NCI-H2171 treated with DMSO at 0.1 percent for 48 hours (cell line): ENCODE results near the gene GRIN1.

Experiments
- DNase-seq: peaks from one replicate; lab custom pipeline; 2025; lab: John Stamatoyannopoulos, UW

GRIN1 gene

DNA sequence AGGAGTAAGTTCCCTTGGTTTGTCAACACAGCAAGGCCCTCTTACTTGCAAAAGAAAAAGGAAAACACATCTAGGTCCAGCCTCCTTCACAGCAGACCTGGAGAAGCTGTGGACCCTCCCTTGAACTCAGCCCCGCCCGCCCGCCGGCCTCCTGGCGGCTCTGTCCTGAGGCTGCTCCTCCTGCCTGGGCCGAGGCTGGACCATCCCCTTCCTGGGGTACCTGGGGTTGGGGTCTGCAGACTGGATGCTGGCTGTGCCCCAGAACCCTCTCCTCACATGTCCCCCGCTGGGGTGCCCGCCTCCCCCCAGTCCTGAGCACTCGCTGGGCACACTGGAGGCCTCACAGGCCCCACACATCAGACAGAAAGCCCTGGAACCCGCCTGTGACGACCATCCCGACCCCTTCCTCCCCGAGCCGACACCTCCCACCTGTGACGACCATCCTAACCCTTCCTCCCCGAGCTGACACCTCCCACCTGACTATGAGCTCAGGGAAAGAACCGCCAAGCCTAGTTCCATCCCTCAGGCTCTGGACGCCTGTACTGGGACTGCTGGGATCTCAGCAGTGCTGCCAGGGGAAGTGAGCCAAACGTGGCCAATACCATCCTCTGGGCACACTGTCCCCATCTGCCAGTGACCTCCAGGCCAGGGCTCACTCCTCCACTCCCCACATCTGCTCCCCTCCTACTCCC, 40.1 kb downstream of the GRIN1 start:
- DNase-seq, result no peak

DNA sequence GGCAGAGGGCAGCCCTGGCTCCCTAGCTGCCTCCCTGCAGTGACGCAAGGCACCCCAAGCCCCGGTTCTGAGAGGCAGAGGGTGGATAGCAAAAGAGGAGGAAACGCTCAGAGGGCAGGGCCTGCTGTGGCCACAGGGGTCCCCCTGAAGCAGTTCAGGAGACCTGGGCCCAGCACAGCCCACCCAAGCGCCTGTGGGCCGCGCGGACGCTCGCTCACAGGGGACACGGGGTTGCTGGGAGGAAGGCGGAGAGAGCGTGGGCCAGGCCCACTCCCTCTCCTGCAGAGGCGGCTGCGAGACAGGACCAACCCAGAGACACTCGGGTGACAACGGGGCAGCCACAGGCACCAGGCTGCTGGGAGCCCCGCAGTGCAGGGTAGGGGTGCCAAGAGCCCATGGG, 40.8 kb downstream of the GRIN1 start:
- no peak for DNase-seq

- no peak for DNase-seq
Measured at GRCh38 chr9:137180491-137180890, 41.5 kb downstream of the GRIN1 start.

DNA sequence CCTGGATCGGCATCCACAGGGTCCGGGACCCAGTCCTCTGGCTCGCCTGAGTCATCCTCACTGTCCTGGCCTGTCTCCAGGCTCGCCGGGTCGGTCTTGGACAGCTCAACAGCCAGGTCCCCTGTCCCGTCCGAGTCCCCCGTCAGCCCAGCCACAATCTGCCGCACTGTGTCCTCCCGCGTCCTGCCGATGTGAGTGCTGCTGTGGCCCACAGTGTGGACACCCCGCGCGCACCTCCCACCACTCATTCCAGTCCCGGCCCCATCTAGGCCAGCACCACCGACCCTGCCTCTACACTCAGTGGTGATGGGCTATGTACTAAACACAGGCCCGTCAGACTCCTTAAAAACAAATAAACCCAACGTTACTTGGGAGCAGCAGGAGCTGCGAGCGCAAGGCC, 42.7 kb downstream of the GRIN1 start:
- DNase-seq, result no peak

- no peak for DNase-seq
Measured at GRCh38 chr9:137182836-137183235, 43.9 kb downstream of the GRIN1 start.

- DNase-seq, result no peak
Measured at GRCh38 chr9:137183980-137184595, 45.1 kb downstream of the GRIN1 start.

- no peak for DNase-seq
Measured at GRCh38 chr9:137184881-137185660, 46.1 kb downstream of the GRIN1 start.

DNA sequence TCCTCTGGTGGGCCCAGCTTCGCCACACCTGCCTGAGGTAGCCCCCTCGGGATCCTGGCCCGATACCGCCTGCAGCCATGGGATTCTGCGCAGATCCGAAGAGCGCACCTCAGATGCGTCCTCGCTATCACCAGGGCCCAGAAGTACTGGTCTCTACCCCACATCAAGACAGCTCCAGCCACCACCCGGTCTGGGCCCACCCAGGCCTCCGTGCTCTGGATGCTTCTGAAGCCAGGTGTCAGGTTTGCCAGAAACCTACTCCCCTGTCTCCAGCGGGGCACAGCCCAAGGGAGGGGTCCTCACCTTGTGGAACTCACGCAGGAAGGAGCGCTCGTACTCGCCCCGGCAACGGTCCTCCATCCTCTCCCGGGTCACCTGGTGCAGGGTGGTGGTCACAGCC, 47.0 kb downstream of the GRIN1 start:
- DNase-seq, result no peak

GRCh38 chr9:137186385-137186784, 47.4 kb downstream of the GRIN1 start:
- no peak for DNase-seq

DNA sequence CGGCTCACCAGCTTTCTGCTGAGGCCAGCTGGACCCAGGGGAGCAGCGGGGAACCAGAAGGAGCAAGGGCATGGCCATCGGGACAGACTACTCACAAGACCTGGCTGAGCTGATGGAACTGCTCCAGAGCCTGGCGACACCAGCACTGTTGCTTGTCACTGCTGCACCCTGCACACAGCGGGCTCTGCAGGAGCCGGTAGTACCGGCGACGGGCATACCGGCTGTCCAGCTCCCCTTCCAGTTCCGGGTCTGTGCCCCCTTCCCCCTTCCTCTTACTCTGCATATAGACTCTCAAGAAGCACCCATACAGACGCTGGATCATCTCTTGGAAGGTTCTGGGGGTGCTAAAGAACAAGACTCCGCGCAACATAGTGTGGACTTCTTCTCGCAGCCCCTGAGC, 48.4 kb downstream of the GRIN1 start:
- no peak for DNase-seq

DNA sequence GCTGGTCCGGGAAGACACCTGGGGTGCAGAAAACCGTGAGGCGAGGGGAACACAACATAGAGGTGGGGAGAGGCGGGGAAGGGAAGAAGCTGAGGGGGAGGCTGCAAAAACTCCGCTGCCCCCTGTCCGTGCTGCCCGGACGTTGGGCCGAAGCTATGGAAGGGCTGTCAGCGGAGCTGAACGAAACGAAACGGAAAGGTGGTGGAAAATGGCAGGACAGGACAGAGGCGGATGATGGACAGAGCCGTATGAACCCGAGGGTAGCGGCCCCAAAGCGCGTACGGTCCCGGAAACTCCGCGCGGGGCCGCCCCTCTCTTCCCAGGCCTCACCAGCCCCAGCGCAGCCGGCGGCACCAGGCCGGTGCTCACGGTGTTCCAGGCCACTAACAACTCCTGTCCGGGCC, 49.1 kb downstream of the GRIN1 start:
- DNase-seq, result no peak

GRCh38 chr9:137188490-137189296, 49.7 kb downstream of the GRIN1 start, which contains the start of the genes ANAPC2 and SSNA1:
Gene ANAPC2 (minus strand): TSS chr9:137188560. CDS start chr9:137188532, 28 bp downstream.
Gene SSNA1 (plus strand): TSS chr9:137188676. CDS start chr9:137188727, 51 bp downstream.
- peak; percentile 89 for DNase-seq

DNA sequence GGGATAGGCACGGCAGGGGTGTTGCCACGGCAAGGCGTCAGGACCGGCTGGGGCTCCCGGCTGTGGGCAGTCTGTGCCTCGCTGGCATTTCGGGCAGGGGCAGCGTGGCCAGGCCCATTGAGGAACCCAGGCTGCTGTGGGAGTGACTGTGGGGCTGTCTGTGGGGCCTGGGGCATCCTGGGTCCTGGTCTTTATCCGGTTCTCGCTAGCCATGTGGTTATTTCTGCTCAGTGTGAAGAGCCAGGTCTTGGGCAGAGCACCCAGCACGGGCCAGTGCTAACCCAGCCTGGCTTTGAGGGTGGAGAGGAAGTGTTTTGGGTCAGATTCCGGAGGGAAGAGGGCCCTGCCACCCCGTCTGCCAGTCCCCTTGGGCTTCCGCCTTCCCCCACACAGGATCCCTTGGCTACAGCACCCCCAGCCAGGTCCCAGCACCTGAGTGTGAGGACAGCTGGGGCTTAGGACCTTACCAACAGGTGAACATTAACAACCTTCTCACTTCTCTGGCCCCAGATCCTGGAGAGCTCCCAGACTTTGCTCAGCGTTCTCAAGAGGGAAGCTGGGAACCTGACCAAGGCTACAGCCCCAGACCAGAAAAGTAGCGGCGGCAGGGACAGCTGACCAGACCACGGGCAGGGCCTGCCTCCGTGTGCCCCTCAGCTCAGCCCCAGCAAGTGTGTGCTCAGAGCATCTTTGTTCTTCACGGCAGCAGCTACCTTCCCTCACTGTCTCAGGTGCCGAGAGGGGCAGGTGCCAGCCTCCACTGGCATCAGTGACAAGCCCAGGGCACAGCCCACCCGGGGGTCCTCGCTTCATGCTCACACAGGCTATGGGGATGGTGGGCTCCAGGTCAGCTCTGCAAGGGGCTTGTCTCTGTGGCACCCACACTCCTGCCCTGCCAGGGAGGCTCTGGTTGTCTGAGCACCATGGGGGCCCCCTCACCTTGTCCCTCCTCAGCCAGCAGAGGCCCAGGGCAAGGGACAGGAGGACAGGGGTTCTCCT, 50.6 kb downstream of the GRIN1 start:
- DNase-seq, result no peak

DNA sequence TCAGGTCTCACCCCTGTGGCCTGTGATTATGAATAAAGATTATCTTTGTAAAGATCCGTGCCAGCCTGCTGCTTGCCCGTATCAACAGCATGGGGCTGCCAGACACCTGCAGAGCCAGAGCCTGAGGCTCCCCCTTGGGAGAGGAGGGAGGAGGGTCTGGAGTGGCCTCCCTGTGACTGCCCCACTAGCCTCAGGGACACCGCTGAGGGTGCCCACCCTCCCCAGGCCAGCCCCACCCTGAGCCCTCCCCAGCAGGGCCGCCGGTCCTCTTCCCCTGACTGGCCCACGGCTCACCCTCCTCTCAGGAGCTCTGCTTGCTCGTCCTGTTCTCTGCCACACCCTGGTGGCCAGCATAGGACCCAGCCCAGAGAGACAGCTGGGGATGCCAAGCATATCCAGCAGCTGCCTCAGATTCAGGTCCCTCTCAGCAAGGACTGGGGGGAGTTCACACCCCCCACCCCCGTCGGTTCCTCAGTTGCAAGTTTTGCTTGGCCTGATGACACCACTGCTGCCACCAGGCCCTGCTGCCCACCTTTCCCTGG, 51.4 kb downstream of the GRIN1 start:
- DNase-seq, result no peak

- DNase-seq, result no peak
Measured at GRCh38 chr9:137191245-137191644, 52.3 kb downstream of the GRIN1 start.

GRCh38 chr9:137191691-137192447, 52.9 kb downstream of the GRIN1 start:
- DNase-seq, result no peak

- no peak for DNase-seq
Measured at GRCh38 chr9:137192448-137192780, 53.5 kb downstream of the GRIN1 start.

GRCh38 chr9:137192859-137193258, 53.9 kb downstream of the GRIN1 start:
- no peak for DNase-seq

GRCh38 chr9:137193771-137194170, 54.8 kb downstream of the GRIN1 start:
- DNase-seq, result peak; percentile 51

DNA sequence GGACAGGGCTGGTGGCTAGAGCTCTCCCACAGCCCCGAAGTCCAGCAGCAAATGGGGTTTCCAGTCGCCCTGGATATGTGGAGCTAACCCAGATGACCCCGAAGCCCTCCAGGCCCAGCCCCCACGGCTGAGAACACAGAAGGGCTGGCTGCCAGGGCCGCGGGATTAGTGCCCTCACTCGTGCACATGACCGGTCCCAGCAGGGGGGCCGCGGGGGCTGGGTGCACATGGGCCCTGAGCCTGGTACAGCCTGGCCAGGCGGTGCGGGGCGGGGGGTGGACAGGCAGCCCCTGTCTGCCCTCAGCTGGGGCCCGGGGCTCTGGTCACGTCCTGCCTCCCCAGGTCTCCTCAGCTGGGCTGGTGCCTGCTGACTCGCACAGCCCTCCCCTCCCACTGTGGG, 55.4 kb downstream of the GRIN1 start:
- peak; percentile 47 for DNase-seq
